Stimulated activated CD8-positive, alpha-beta memory T cell treated with anti-CD3 and anti-CD28 coated beads, Interleukin-7, amount 100 ng/mL, for 24 hours (primary cell): ENCODE measurements around the gene VGLL4.

Experiments
- DNase-seq: peaks from one replicate; pipeline ENCODE4 v3.0.0-alpha.2; 2020; ENCODE audit warnings: low read depth

The VGLL4 gene

GRCh38 chr3:11564577-11565001 is 79.1 kb downstream of the VGLL4 start:
- DNase-seq: no peak

DNA sequence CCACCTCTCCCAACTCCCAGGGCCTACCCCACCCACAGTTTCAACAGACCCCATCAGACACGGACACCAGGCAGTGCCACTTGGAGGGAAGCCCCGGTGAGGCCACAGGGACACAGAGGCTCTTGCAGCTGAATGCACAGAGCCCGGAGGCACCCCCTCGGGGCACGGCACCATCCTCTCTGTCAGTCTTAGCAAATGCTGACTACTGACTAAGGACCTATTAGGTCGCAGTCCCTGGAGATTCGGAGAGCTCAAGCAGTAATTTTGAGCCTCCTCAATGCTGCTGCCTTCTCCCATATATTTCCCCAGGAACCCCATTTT is 79.9 kb downstream of the VGLL4 start:
- no peak for DNase-seq

GRCh38 chr3:11563159-11563864 is 80.4 kb downstream of the VGLL4 start:
- no peak for DNase-seq

- no peak for DNase-seq
Observed at GRCh38 chr3:11562277-11562881, 81.3 kb downstream of the VGLL4 start.

- no peak for DNase-seq
Observed at GRCh38 chr3:11560746-11561145, 83.0 kb downstream of the VGLL4 start.

- DNase-seq: no peak
Observed at GRCh38 chr3:11559816-11560633, 83.7 kb downstream of the VGLL4 start.

DNA sequence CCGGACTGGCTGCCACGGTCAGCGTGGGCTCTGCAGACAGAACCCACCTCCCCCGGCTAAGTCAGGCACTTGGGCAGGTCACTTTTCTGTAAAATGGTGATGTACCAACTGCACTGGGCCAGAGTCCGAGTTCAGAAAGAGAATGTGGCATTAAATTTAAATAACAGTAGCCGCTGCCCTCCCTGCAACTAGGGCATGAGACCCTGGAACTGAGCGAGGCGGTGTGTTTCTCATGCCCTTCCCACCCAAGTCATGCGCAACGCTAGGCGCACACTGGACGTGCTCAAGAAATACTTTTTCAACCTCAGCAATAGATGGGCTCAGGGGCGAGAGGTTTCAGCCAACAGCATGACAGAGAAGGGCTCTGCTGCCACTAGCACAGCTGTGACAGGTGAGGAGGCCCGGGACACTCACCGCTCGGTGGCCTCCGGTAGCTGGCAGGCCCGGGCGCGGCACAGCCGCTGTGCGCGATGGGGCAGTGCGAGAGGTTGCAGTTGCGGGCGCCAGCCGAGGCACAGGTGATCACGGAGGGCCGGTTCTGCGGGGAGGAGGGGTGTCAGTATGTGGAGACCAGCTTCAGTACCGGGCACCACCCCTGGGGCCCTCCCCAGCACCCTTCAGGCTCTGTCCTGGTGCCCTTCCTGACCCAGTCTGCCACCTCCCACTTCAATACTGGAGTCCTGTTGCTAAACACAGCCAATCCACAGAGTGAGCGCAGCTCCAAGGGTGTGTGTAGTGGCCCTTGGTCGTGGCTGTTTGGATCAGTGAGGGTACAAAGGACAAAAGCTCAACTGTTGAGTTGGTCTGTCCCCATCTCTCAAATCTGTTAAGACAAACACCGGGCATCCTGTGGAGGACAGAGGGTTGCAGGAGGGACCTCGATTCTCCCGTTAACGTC is 84.5 kb downstream of the VGLL4 start:
- DNase-seq: no peak

DNA sequence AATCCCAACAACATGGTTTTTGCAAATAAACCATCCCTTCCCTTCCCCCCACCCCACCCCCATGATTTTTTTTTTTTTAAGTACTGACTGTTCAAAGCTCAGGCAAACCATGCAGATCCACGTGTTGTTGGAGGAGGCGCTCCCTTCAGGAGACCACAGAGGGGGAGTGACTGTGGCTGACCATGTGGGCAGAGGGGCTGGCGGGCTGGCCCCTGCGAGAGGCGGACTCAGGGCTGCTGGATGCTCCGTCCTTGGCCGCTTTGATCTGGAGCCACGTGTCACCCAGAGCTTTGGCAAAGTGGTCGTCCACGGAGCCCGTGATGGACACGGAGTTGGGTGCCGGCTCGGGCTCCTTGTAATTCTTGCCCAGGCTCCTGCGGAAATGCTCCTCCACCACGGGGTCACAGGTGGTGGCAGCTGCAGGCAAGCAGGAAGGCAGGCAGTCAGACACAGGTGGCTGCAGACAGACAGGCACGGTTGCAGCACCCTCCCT is 85.3 kb downstream of the VGLL4 start:
- DNase-seq: no peak

DNA sequence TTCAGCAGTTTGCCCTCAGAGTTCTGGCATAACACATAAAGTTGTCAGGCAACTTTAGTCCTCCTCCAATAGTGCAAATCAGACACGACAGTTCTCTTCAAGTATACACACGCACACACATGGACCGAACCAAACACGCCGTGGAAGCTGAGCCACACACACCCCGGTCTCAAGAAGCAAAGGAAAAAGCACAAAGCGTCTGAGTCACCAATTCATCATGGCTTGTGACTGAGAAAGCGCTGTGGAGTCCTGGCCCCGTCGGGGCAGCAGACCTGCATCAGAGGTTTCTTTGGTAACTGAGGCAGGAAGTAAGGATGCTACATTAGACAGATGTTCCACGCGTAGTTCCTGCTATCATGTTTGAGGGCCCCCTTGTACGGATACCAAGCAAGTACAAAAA is 85.7 kb downstream of the VGLL4 start:
- no peak for DNase-seq

DNA sequence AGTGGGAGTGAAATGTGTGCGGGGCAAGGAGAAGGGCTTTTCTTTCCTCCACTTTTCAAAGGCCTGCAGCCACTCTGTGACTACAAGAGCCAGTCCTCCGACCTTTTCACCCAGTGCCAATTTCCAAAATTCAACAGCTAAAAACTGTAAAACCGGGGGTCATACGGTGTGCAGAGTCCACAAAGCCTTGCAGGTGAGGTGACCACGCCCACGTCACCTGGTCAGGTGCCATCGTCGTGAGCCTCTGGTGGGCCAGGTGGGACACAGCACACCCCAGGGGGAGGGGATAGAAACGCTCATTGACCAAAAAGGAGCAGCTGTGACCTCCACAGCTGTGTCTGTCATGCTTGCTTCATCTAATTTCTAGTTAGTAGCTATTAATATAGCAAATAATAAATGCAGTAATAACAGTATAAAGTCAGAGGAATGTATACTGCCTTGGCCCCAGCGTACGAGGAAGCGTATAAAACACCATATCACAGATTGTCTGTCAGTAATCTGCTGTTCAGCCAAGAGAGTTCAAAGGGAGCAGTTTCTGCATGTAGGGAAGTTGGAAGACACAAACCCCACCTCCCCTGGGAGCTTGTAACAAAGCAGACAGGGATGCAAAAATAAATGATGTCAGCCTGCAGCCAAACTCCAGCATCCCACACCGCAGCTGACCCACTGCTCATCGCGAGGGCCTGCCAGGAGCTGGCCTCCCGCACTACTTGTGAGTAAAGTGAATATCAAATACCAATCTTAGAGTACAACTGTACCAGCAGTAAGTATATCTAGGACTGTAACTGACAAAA is 86.7 kb downstream of the VGLL4 start:
- DNase-seq: no peak

GRCh38 chr3:11555881-11556633 is 87.7 kb downstream of the VGLL4 start:
- DNase-seq: no peak

DNA sequence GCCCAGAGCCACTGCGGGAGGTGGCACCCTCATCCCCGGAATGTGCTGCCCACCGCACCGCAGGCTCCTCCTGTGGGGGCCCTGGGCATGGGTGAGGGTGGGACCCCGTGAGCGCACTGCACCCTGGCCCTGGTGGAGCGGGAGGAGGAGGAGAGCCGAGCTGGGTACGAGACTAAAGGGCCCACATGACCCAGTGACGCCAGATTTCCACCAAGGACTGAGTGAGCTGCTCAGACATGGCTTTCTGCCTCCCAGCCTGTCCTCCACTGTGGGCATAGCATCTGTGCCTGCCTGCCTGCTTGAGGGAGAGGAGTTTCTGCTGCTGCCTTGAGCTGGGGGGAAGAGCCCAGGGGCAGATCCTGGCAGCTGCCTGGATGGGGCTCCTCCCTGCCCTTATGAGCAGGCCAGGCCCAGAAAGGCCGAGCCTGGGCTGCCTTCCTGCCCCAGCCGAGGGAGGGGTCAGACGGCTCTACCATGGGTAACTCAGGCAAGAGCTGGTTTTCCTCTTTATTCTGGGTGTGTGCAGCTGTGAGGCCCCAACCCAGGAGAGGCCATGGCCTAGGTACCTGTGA is 88.4 kb downstream of the VGLL4 start:
- DNase-seq: no peak

- DNase-seq: no peak
Observed at GRCh38 chr3:11554666-11555065, 89.0 kb downstream of the VGLL4 start.

GRCh38 chr3:11554236-11554610 is 89.5 kb downstream of the VGLL4 start:
- DNase-seq: no peak

DNA sequence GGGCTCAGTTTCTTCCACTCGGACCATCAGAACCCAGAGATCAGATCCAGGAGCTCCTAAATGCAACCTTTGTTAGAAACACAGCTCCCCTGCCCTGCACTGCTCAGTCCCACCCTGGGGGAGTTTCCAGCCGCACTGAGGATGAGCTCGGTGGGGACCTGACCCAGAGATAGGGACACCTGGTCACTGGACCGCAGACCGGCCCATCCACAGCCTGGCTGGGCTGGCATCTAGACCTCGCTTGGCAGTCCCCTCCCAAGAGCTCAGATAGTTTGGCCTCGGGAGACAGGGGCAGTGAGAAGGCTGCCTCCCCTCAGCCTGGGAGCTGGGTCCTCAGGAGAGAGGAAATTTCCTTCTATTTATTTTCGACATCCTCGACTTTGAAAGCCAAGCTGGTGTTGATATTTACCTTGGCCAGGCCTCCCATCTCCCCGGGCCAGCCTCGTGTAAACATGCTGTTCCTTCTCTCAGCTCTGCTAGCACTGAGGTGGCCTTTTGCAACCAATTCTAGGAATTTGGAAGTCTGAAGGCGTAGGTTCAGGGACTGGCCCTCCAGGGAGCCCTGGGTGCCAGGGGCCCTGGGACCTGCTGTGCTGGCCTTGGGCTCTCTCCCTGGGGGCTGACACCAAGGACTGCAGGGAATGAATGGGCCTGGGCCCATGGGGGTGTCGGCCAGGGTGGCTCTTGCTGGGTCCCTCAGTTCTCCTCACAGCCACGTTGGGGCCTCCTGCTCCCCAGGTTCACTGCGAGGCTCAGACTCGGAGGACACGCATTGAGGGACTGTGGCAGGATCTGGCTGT is 90.1 kb downstream of the VGLL4 start:
- DNase-seq: no peak

GRCh38 chr3:11552289-11553264 is 91.1 kb downstream of the VGLL4 start:
- no peak for DNase-seq

GRCh38 chr3:11551036-11551435 is 92.7 kb downstream of the VGLL4 start:
- no peak for DNase-seq

- DNase-seq: no peak
Observed at GRCh38 chr3:11549580-11550140, 94.1 kb downstream of the VGLL4 start.
